K562 (cell line): ENCODE data around the gene LY6G6C.

Experiments used
- GABPA ChIP-seq: fragments of 200-800 bp; sonication (Bioruptor generic); conservative IDR thresholded peaks from 2 replicates; pipeline ENCODE4 v1.6.1; 2016; ENCODE audit warnings: low read depth, missing genetic modification characterization, missing compliant biosample characterization
- NFIC ChIP-seq: fragments of 450-650 bp; IDR thresholded peaks from 2 replicates; pipeline ENCODE4 v1.6.1; 2017; ENCODE audit warnings: mild to moderate bottlenecking, inconsistent platforms
- PHF8 ChIP-seq: fragments of 200-600 bp; sonication (generic); IDR thresholded peaks from 2 replicates; pipeline ENCODE4 v1.6.1; 2012; ENCODE audit warnings: mixed run types, mild to moderate bottlenecking, inconsistent platforms, low read length, moderate library complexity, borderline replicate concordance
- POLR2AphosphoS5 ChIP-seq: IDR thresholded peaks from 2 replicates; pipeline ENCODE4 v1.6.1; 2011; ENCODE audit warnings: mild to moderate bottlenecking, low read depth, low read length, moderate library complexity; ENCODE audit not compliant: control insufficient read depth, insufficient read depth
- POLR2B ChIP-seq: fragments of 450-650 bp; IDR thresholded peaks from 2 replicates; pipeline ENCODE4 v1.6.1; 2018; ENCODE audit warnings: low read depth; ENCODE audit not compliant: partially characterized antibody
- RBM14 ChIP-seq: fragments of 200-400 bp; formaldehyde crosslinking; IDR thresholded peaks from 2 replicates; pipeline ENCODE4 v1.6.1; 2018; ENCODE audit warnings: low read depth, mild to moderate bottlenecking, low read length, moderate library complexity, borderline replicate concordance; ENCODE audit not compliant: insufficient read depth
- RHOXF2B ChIP-seq: fragments of 250-450 bp; sonication (Bioruptor Pico); conservative IDR thresholded peaks from 2 replicates; pipeline ENCODE4 v1.5.1; 2021
- TBP ChIP-seq: optimal IDR thresholded peaks from 2 replicates; pipeline ENCODE3; 2011; ENCODE audit warnings: low read depth, low read length, improper control_type of control experiment
- ZBTB49 ChIP-seq: sonication (generic); formaldehyde crosslinking; IDR thresholded peaks from 2 replicates; pipeline ENCODE4 v1.8.0; 2022; ENCODE audit warnings: missing genetic modification reagents, mild to moderate bottlenecking, borderline replicate concordance
- TF ChIP-seq, protein P1 (sequence below): fragments of 450-650 bp; IDR thresholded peaks from 2 replicates; pipeline ENCODE4 v1.6.1; 2018; ENCODE audit warnings: mild to moderate bottlenecking, low read depth; ENCODE audit not compliant: partially characterized antibody
- TF ChIP-seq, protein P2 (sequence below): IDR thresholded peaks from 2 replicates; pipeline ENCODE4 v1.6.1; 2012; ENCODE audit warnings: low read depth, low read length, improper control_type of control experiment, borderline replicate concordance
- TF ChIP-seq, protein P3 (sequence below): sonication (generic); formaldehyde crosslinking; IDR thresholded peaks from 2 replicates; pipeline ENCODE4 v1.8.1; 2022; ENCODE audit warnings: missing genetic modification reagents

- TF ChIP-seq TBP (no peak), ZBTB49 (CRISPR knock-in tag) (no peak), RHOXF2B (CRISPR knock-in tag) (no peak), PHF8 (no peak), POLR2B (no peak), POLR2AphosphoS5 (no peak), NFIC (no peak), RBM14 (no peak), GABPA (tag) (no peak)
- TF ChIP-seq, protein P1, sequence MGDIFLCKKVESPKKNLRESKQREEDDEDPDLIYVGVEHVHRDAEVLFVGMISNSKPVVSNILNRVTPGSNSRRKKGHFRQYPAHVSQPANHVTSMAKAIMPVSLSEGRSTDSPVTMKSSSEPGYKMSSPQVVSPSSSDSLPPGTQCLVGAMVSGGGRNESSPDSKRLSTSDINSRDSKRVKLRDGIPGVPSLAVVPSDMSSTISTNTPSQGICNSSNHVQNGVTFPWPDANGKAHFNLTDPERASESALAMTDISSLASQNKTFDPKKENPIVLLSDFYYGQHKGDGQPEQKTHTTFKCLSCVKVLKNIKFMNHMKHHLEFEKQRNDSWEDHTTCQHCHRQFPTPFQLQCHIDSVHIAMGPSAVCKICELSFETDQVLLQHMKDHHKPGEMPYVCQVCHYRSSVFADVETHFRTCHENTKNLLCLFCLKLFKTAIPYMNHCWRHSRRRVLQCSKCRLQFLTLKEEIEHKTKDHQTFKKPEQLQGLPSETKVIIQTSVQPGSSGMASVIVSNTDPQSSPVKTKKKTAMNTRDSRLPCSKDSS = no peak
- TF ChIP-seq, protein P2, sequence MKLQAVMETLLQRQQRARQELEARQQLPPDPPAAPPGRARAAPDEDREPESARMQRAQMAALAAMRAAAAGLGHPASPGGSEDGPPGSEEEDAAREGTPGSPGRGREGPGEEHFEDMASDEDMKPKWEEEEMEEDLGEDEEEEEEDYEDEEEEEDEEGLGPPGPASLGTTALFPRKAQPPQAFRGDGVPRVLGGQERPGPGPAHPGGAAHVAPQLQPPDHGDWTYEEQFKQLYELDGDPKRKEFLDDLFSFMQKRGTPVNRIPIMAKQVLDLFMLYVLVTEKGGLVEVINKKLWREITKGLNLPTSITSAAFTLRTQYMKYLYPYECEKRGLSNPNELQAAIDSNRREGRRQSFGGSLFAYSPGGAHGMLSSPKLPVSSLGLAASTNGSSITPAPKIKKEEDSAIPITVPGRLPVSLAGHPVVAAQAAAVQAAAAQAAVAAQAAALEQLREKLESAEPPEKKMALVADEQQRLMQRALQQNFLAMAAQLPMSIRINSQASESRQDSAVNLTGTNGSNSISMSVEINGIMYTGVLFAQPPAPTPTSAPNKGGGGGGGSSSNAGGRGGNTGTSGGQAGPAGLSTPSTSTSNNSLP = no peak
- TF ChIP-seq, protein P3, sequence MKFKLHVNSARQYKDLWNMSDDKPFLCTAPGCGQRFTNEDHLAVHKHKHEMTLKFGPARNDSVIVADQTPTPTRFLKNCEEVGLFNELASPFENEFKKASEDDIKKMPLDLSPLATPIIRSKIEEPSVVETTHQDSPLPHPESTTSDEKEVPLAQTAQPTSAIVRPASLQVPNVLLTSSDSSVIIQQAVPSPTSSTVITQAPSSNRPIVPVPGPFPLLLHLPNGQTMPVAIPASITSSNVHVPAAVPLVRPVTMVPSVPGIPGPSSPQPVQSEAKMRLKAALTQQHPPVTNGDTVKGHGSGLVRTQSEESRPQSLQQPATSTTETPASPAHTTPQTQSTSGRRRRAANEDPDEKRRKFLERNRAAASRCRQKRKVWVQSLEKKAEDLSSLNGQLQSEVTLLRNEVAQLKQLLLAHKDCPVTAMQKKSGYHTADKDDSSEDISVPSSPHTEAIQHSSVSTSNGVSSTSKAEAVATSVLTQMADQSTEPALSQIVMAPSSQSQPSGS (CRISPR knock-in tag) = no peak
Measured at GRCh38 chr6:31768363-31769257, 47.1 kb upstream of the LY6G6C start.
